ENCODE results near the gene MAMSTR.
"Not testable (repeated sequence)": the region's sequence is repeated elsewhere in the genome, so short reads cannot be mapped to it uniquely, and the experiment has no call there.

MAMSTR gene, protein sequence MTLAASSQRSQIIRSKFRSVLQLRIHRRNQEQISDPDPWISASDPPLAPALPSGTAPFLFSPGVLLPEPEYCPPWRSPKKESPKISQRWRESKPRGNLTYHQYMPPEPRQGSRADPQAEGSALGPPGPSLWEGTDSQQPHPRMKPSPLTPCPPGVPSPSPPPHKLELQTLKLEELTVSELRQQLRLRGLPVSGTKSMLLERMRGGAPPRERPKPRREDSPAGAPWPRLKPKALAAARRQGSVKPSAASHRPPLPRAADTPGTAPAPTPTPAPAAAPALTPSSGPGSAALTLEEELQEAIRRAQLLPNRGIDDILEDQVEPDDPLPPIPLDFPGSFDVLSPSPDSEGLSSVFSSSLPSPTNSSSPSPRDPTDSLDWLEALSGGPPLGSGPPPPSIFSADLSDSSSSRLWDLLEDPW

DNA sequence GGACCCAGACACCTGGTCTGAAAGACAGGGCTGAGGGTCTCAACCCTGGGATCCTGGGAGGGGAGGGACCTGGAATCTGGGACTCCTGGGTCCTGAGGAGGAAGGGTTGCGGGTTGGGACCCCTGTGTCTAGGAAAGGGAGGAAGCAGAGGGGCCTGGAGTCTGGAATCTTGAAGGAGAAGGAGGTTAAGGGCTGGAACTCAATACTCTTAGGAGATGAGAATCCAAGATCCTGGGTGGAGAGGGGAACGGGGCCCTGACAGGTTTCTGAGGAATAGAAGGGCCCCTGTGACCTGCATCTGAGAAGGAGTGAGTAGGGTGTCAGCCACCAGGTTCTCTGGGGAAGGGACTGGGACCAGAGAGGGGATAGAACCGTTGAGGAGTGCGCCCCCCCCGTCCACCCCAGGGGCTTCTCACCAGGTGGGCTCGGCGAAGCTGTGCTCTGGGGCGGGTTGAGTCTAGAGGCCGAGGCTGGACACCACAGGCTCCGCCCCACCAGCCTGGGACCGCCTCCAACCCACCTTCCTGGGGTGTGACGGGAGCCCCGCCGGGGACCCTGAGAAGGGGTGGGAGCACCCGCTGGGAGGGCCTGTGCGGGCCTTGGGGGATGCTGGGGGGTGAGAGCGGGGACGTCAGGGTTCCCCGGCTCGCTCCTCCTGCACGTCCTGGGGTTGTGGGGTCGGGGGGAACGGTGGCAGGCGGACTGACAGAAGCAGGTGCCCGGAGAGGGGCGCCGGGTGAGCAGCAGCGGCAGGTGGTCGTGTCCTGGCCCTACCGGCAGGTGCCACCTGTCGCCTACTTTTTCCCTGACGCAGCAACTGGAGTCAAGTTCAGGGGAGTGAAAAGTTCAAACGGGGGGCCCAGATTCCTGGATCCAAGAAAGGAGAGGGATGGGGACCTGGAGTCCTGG is at the start of gene MAMSTR:
TSS of gene MAMSTR (minus strand) at position 463 of the 909 bp plus-strand sequence. CDS start 694 bp downstream, outside the sequence.
- FAIRE-seq = no peak

DNA sequence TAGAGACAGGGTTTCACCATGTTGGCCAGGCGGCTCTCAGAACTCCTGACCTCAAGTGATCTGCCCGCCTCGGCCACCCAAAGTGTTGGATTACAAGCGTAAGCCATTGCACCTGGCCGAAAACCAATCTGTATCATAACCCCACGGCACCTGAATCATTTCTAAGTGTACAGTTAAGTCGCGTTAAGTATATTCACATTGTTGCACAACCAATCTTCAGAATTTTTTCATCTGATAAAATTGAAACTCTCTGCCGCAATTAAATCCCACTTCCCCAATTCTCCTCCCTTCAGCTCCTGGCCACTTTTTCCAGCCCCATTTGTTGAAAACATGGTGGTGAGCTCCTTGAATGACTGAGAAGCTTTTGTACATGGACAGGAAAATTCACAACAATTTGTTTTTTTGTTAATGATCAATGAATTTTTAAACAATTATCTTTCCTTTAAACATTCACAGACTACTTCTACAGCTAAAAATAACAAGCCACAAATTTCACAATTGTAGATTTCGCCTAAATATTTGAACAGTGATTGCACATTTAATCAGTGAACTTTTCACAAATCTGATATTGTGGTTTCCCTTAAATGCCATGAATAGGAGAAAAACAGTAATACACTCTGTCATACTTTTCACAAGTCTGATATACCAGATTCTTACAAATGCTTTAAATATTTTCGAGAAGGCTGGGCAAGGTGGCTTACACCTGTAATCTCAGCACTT is 49.6 kb upstream of the MAMSTR start:
- DNase-seq (ENCODE audit: low spot score) (no peak), FAIRE-seq (no peak)

More for the DNA sequence above, at the start of gene MAMSTR:
- DNase-seq (ENCODE audit: low spot score) = no peak

DNA sequence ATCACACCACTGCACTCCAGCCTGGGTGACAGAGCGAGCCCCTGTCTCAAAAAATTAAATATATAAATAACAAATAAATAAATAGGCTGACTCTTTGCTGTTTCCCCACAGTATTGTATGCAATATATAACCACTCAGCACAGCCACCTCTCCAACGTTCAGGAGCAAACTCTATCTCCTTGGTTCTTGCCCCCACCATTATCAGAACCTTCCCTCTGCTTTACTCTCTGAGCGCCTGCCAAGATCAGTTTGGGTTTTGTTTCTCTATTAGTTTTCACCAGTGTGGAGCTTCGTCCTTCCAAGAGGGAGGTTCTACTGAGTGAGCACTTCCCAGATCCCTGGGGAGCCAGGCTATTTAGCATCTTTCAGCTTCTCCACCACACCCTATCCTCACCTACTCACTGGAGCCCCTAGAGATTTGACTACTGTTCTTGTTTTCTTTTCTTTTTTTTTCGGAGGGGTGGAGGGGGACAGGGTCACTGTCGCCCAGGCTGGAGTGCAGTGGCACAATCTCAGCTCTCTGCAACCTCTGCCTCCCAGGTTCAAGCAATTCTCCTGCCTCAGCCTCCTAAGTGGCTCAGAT is 48.7 kb upstream of the MAMSTR start:
- not testable (repeated sequence) for FAIRE-seq

GRCh38 chr19:48765816-48766215 is 46.3 kb upstream of the MAMSTR start:
- not testable (repeated sequence) for DNase-seq (ENCODE audit: low spot score); FAIRE-seq

More for the DNA sequence above, 48.7 kb upstream of the MAMSTR start:
- not testable (repeated sequence) for DNase-seq (ENCODE audit: low spot score)

GRCh38 chr19:48760504-48761205 is 41.1 kb upstream of the MAMSTR start:
- DNase-seq (ENCODE audit: low spot score) (no peak), FAIRE-seq (no peak)

- no peak for DNase-seq (ENCODE audit: low spot score)
- FAIRE-seq = no peak
These were observed 38.2 kb upstream of the MAMSTR start for GRCh38 chr19:48757741-48758144.

GRCh38 chr19:48757089-48757675 is 37.7 kb upstream of the MAMSTR start:
- FAIRE-seq (no peak), DNase-seq (ENCODE audit: low spot score) (no peak)

DNA sequence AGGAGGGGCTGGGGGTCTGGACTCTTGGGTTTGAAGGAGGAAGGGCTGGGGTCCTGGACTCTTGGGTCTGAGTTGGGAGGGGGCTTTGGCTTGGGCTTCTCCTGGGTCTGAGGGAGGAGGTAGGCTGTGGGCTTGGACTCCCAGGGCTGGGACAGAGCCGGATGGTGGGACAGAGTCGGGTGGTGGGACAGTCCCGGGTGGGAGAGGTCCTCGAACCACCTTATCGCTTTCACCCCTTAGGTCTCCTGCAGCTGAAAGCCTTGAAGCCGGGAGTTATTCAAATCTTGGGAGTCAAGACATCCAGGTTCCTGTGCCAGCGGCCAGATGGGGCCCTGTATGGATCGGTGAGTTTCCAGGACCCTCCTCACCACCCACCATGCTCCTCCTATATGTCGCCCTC is 37.2 kb upstream of the MAMSTR start:
- no peak for DNase-seq (ENCODE audit: low spot score)
- FAIRE-seq = no peak

DNA sequence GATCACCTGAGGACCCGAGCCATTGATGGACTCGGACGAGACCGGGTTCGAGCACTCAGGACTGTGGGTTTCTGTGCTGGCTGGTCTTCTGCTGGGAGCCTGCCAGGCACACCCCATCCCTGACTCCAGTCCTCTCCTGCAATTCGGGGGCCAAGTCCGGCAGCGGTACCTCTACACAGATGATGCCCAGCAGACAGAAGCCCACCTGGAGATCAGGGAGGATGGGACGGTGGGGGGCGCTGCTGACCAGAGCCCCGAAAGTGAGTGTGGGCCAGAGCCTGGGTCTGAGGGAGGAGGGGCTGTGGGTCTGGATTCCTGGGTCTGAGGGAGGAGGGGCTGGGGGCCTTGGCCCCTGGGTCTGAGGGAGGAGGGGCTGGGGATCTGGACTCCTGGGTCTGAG is 36.7 kb upstream of the MAMSTR start:
- FAIRE-seq (no peak), DNase-seq (ENCODE audit: low spot score) (no peak)

DNA sequence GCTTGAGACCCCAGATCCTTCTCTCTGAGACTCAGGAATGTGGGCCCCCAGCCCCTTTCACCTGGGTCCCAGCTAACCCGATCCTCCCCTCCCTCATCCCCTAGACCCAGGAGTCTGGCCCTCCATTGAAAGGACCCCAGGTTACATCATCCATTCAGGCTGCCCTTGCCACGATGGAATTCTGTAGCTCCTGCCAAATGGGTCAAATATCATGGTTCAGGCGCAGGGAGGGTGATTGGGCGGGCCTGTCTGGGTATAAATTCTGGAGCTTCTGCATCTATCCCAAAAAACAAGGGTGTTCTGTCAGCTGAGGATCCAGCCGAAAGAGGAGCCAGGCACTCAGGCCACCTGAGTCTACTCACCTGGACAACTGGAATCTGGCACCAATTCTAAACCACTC is 36.3 kb upstream of the MAMSTR start:
- no peak for FAIRE-seq

GRCh38 chr19:48755084-48755641 is 35.6 kb upstream of the MAMSTR start, which contains the start of gene FGF21:
Gene FGF21, plus strand, starts transcription at chr19:48755524. Its CDS starts 713 bp downstream, at chr19:48756237.
- DNase-seq (ENCODE audit: low spot score) (peak; percentile 56), FAIRE-seq (no peak)

More for the DNA sequence above, 36.3 kb upstream of the MAMSTR start:
- no peak for DNase-seq (ENCODE audit: low spot score)

DNA sequence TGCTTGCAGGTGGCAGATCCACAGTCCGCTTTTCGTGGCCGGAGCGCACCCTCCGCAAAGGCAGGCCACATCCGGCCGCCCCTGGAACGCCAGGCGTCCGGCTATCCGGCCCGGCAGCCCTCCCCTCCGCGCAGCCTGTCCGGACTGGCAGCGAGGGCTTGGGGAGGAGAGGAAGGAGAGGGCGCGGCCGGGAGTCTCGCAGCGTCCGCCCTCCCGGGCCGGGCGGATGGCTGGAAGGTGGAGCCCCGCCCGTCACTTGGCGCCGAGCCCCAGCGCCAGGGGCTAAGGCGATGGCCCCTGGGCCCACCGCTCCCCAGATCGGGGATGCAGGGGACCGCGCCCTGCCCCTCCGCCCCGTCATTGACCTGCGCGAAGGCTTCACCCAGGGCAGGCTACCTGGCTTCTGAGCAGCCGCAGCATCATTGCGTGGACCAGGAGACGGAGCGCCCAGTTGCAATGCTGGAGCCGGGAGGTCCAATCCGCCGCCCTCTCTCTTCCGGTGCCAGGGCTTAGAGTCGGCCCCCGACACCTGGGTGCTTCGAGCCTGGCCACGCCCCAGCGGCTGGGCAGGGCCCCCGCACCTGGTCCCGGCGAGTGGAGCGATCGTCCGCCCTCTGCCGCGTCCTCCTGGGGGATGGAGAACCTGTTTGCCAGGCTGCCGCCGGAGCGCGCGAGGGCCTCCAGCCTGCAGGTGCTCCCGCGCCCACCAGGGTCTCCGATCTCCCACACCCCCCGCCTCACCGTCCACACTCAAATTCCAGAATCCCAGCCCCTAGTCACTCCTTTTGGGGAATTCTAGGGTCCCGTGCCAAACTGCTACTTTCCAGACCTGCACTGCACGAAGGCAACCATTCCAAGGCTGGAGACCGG is 33.2 kb upstream of the MAMSTR start, which contains the start of gene FUT1:
TSS of gene FUT1 (minus strand) at position 146 of the 870 bp plus-strand sequence. CDS start 1,360 bp downstream, outside the sequence.
- FAIRE-seq (no peak), DNase-seq (ENCODE audit: low spot score) (peak; percentile 60)

- FAIRE-seq (no peak), DNase-seq (ENCODE audit: low spot score) (no peak)
These were observed 32.4 kb upstream of the MAMSTR start for GRCh38 chr19:48751845-48752495.

DNA sequence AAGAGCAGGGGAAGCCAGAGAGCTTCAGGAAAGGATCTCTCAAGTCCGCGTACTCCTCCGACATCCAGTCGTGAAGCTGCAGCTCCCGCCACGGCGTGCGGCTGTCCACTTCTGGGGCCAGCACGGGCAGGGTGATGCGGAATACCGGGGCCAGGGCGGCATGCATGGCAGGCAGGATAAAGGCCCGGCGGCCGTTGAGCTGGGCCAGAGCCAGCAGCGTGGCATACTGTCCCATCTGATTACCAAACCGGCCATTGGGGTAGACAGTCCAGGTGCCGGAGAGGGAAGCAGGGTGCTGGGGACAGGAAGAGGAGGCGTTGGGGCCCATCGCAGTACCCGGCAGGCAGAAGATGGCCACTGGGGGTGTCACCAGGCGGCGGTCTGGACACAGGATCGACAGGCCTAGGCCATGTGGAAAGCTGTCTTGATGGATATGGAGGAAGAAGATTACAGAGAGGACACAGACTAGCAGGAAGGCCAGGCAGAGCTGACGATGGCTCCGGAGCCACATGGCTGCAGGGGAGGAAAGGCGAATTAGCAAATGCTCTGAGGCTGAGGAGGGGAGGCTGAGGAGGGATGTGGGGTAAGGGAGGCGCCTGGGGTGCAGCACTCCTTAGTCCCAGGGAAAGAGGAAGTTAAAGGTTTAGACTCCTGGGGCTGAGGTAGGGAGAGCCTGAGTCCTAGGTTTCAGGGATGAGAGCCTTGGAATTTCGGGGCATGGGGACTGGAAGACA is 31.4 kb upstream of the MAMSTR start:
- no peak for FAIRE-seq
- DNase-seq (ENCODE audit: low spot score) = no peak

DNA sequence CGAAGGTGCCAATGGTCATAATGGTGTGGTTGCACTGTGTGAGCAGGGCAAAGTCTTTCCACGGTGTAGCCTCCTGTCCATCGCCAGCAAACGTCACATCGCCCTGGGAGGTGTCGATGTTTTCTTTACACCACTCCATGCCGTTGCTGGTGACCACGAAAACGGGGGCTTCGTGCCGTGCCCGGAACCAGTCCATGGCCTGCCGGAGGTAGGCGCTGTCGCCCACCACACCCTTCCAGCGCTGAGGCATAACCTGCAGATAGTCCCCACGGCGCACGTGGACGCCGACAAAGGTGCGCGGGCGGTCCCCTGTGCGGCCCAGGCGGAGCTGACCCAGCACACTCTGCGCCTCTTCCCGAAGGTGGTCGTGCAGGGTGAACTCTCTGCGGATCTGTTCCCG is 30.8 kb upstream of the MAMSTR start:
- FAIRE-seq = no peak
- DNase-seq (ENCODE audit: low spot score) = no peak

- DNase-seq (ENCODE audit: low spot score) (no peak), FAIRE-seq (no peak)
These were observed 30.2 kb upstream of the MAMSTR start for GRCh38 chr19:48749571-48750198.

All from urothelium cell line (cell line).